Neural crest cell (in vitro differentiated cells): ENCODE measurements around the gene OR2J1. TPM values are rescaled to one million over a fixed set of nuclear protein-coding genes. Genes with fewer than 3 reads are reported as not detected.
"Not testable (repeated sequence)": the region's sequence is repeated elsewhere in the genome, so short reads cannot be mapped to it uniquely, and the experiment has no call there.

ENCODE experiments used
- DNase-seq: peaks from one replicate; pipeline ENCODE4 v3.0.0; 2021; ENCODE audit warnings: low read depth, mixed read lengths, low spot score
- H3K27ac Mint-ChIP-seq: one replicate; pipeline ENCODE4 v1.8.0; 2021; ENCODE audit warnings: mild to moderate bottlenecking, mixed read lengths; ENCODE audit not compliant: unreplicated experiment
- H3K27me3 Mint-ChIP-seq: 2 replicates; pipeline ENCODE4 v1.8.0; 2021; ENCODE audit warnings: low read depth, mild to moderate bottlenecking, mixed read lengths
- H3K36me3 Mint-ChIP-seq: 2 replicates; pipeline ENCODE4 v1.8.0; 2021; ENCODE audit warnings: low read depth, mild to moderate bottlenecking, mixed read lengths
- H3K4me1 Mint-ChIP-seq: 2 replicates; pipeline ENCODE4 v1.8.0; 2021; ENCODE audit warnings: mixed read lengths
- H3K4me3 Mint-ChIP-seq: one replicate; pipeline ENCODE4 v1.8.0; 2021; ENCODE audit warnings: mild to moderate bottlenecking, mixed read lengths
- H3K9me3 Mint-ChIP-seq: 2 replicates; pipeline ENCODE4 v1.8.0; 2021; ENCODE audit warnings: mixed read lengths
- CTCF ChIP-seq: fragments of 200-600 bp; sonication (generic); conservative IDR thresholded peaks from 2 replicates; pipeline ENCODE4 v1.5.0; 2021; ENCODE audit warnings: antibody characterized with exemption, mild to moderate bottlenecking
- total RNA-seq: library from RNA; stranded (reverse); gene quantifications from 2 replicates; pipeline ENCODE4 v1.2.1, GENCODE V29; 2021

Gene OR2J1
- total RNA-seq, 1 donor from 2014 or later, result not detected

GRCh38 chr6:29142309-29142708 lies 43.0 kb downstream of the OR2J1 start:
- no peak for DNase-seq
- no peaks in the 10 kb centered on the region for H3K4me1 Mint-ChIP-seq
- TF ChIP-seq CTCF, result no peak
- H3K9me3 Mint-ChIP-seq, result peaks cover 6% of the 10 kb centered on the region
- peaks cover 3% of the 10 kb centered on the region for H3K27me3 Mint-ChIP-seq
- H3K4me3 Mint-ChIP-seq, result no peak overlapping the region
- no peak overlapping the region for H3K27ac Mint-ChIP-seq
- peaks cover 2% of the 10 kb centered on the region for H3K36me3 Mint-ChIP-seq

- Mint-ChIP-seq H3K36me3 (peaks cover 2% of the 10 kb centered on the region), H3K27ac (no peak overlapping the region), H3K9me3 (peaks cover 10% of the 10 kb centered on the region), H3K27me3 (peaks cover 11% of the 10 kb centered on the region), H3K4me1 (no peaks in the 10 kb centered on the region), H3K4me3 (no peak overlapping the region)
- TF ChIP-seq CTCF, result no peak
- DNase-seq, result no peak
Measured at GRCh38 chr6:29146179-29146578, 46.9 kb downstream of the OR2J1 start.

GRCh38 chr6:29147074-29147473 lies 47.8 kb downstream of the OR2J1 start:
- Mint-ChIP-seq H3K4me3 (no peak overlapping the region), H3K27me3 (peaks cover 14% of the 10 kb centered on the region), H3K36me3 (peaks cover 2% of the 10 kb centered on the region), H3K4me1 (no peaks in the 10 kb centered on the region), H3K27ac (no peak overlapping the region), H3K9me3 (peaks cover 10% of the 10 kb centered on the region)
- no peak for TF ChIP-seq CTCF
- no peak for DNase-seq

GRCh38 chr6:29149444-29149843 lies 50.2 kb downstream of the OR2J1 start:
- H3K27ac Mint-ChIP-seq, DNase-seq, H3K36me3 Mint-ChIP-seq, H3K4me3 Mint-ChIP-seq, H3K9me3 Mint-ChIP-seq, H3K4me1 Mint-ChIP-seq: not testable (repeated sequence)
- peaks cover 21% of the 10 kb centered on the region for H3K27me3 Mint-ChIP-seq

Other genes starting within 250 kb of the OR2J1 start
- gene TRIM27, start 175.5 kb upstream of the OR2J1 start, total RNA-seq, result 81.7 and 84.2 TPM in 2 replicates
- gene ZNF311, start 94.2 kb upstream of the OR2J1 start, total RNA-seq, result 1.2 and 1.3 TPM in 2 replicates
- gene OR2W1, start 54.3 kb upstream of the OR2J1 start, total RNA-seq, result not detected in 2 replicates
- gene OR2B3, start 12.2 kb upstream of the OR2J1 start, total RNA-seq, result not detected in 2 replicates
- not detected in 2 replicates for gene OR2J3, start 8.6 kb downstream of the OR2J1 start, total RNA-seq
- gene OR2J2, start 71.4 kb downstream of the OR2J1 start, total RNA-seq, result not detected in 2 replicates
- not detected in 2 replicates for gene OR14J1, start 202.2 kb downstream of the OR2J1 start, total RNA-seq